DOHH2 (cell line): ENCODE data around the gene EFTUD2.

Experiments used
- CTCF ChIP-seq: fragments of 200-600 bp; sonication (generic); IDR thresholded peaks from one replicate; pipeline ENCODE4 v1.5.1; 2014; ENCODE audit warnings: antibody characterized with exemption, mild to moderate bottlenecking, low read depth, low read length; ENCODE audit not compliant: poor library complexity, severe bottlenecking
- EZH2phosphoT487 ChIP-seq: fragments of 200-600 bp; sonication (generic); IDR thresholded peaks from 2 replicates; pipeline ENCODE4 v1.6.1; 2017; ENCODE audit warnings: borderline replicate concordance, mild to moderate bottlenecking, antibody characterized with exemption, low read length, moderate library complexity, mixed read lengths

DNA sequence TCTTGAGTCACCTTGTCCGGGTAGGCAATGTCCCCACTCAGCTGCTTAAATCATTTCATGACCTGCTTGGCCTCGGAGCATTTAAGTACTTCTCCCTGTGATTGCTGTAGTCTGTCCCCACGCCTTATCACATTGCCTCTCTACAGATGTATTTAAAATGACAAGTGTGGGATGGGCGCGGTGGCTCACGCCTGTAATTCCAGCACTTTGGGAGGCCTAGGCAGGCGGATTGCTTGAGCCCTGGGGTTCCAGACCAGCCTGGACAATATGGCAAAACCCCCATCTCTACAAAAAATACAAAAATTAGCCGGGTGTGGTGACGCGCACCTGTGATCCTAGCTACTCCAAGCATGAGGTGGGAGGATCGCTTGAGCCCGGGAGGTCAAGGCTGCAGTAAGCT lies 67.9 kb downstream of the EFTUD2 start:
- TF ChIP-seq CTCF (no peak), EZH2phosphoT487 (no peak)
